T-helper 2 cell treated with Interferon-gamma antibody and Interleukin-4, amounts not matched to agents 5 μg/mL and 100 μg/mL, for 36 hours (primary cell): ENCODE results near the gene ZNF511.
A peak's percentile ranks its signal among the peaks of the same experiment; 100 is the strongest.

Source experiments
- DNase-seq: peaks from one replicate; pipeline ENCODE4 v3.0.0; 2021; ENCODE audit warnings: low spot score
- H3K27ac Mint-ChIP-seq: one replicate; pipeline ENCODE4 v1.8.0; 2021; ENCODE audit warnings: mild to moderate bottlenecking, mixed read lengths
- H3K27me3 Mint-ChIP-seq: one replicate; pipeline ENCODE4 v1.8.0; 2021; ENCODE audit warnings: low read depth, mixed read lengths
- H3K36me3 Mint-ChIP-seq: one replicate; pipeline ENCODE4 v1.8.0; 2021; ENCODE audit warnings: low read depth, mixed read lengths
- H3K4me1 Mint-ChIP-seq: one replicate; pipeline ENCODE4 v1.8.0; 2021; ENCODE audit warnings: low read depth, mixed read lengths
- H3K4me3 Mint-ChIP-seq: one replicate; pipeline ENCODE4 v1.8.0; 2022; ENCODE audit warnings: mild to moderate bottlenecking, moderate library complexity, mixed read lengths
- H3K9me3 Mint-ChIP-seq: one replicate; pipeline ENCODE4 v1.8.0; 2021; ENCODE audit warnings: mixed read lengths

The ZNF511 gene

GRCh38 chr10:133270204-133270603 lies 38.5 kb upstream of the ZNF511 start:
- peaks cover 14% of the 10 kb centered on the region for H3K36me3 Mint-ChIP-seq
- peaks cover 6% of the 10 kb centered on the region for H3K4me1 Mint-ChIP-seq
- H3K9me3 Mint-ChIP-seq, result no peaks in the 10 kb centered on the region
- H3K27ac Mint-ChIP-seq, result no peak overlapping the region
- H3K27me3 Mint-ChIP-seq, result no peaks in the 10 kb centered on the region
- no peak overlapping the region for H3K4me3 Mint-ChIP-seq
- DNase-seq, result no peak

- no peak for DNase-seq
- H3K36me3 Mint-ChIP-seq, result peaks cover 12% of the 10 kb centered on the region
- peaks cover 2% of the 10 kb centered on the region for H3K4me1 Mint-ChIP-seq
- no peak overlapping the region for H3K4me3 Mint-ChIP-seq
- no peaks in the 10 kb centered on the region for H3K27me3 Mint-ChIP-seq
- no peaks in the 10 kb centered on the region for H3K9me3 Mint-ChIP-seq
- H3K27ac Mint-ChIP-seq, result no peak overlapping the region
These were observed 37.9 kb upstream of the ZNF511 start for GRCh38 chr10:133270773-133271297.

- no peaks in the 10 kb centered on the region for H3K27me3 Mint-ChIP-seq
- H3K4me1 Mint-ChIP-seq, result peaks cover 2% of the 10 kb centered on the region
- H3K27ac Mint-ChIP-seq, result no peak overlapping the region
- H3K36me3 Mint-ChIP-seq, result peaks cover 9% of the 10 kb centered on the region
- H3K9me3 Mint-ChIP-seq, result no peaks in the 10 kb centered on the region
- no peak overlapping the region for H3K4me3 Mint-ChIP-seq
- DNase-seq, result no peak
These were observed 37.0 kb upstream of the ZNF511 start for GRCh38 chr10:133271521-133272300.

GRCh38 chr10:133272301-133272963 lies 36.3 kb upstream of the ZNF511 start:
- peaks cover 9% of the 10 kb centered on the region for H3K36me3 Mint-ChIP-seq
- H3K27ac Mint-ChIP-seq, result peak overlapping the region; percentile 45
- peaks cover 2% of the 10 kb centered on the region for H3K4me1 Mint-ChIP-seq
- no peak overlapping the region for H3K4me3 Mint-ChIP-seq
- no peaks in the 10 kb centered on the region for H3K27me3 Mint-ChIP-seq
- no peaks in the 10 kb centered on the region for H3K9me3 Mint-ChIP-seq
- DNase-seq, result no peak

- Mint-ChIP-seq H3K4me3 (no peak overlapping the region), H3K4me1 (peaks cover 7% of the 10 kb centered on the region), H3K27me3 (no peaks in the 10 kb centered on the region), H3K9me3 (no peaks in the 10 kb centered on the region), H3K27ac (no peak overlapping the region), H3K36me3 (peaks cover 9% of the 10 kb centered on the region)
- DNase-seq, result no peak
These were observed 35.7 kb upstream of the ZNF511 start for GRCh38 chr10:133272964-133273420.

- H3K27ac Mint-ChIP-seq, result no peak overlapping the region
- no peak for DNase-seq
- peaks cover 15% of the 10 kb centered on the region for H3K36me3 Mint-ChIP-seq
- H3K4me3 Mint-ChIP-seq, result no peak overlapping the region
- no peaks in the 10 kb centered on the region for H3K9me3 Mint-ChIP-seq
- H3K27me3 Mint-ChIP-seq, result no peaks in the 10 kb centered on the region
- peaks cover 13% of the 10 kb centered on the region for H3K4me1 Mint-ChIP-seq
These were observed 35.1 kb upstream of the ZNF511 start for GRCh38 chr10:133273534-133274143.

- peak overlapping the region; percentile 90 for H3K27ac Mint-ChIP-seq
- H3K9me3 Mint-ChIP-seq, result no peaks in the 10 kb centered on the region
- H3K4me3 Mint-ChIP-seq, result peak overlapping the region; percentile 92
- peak; percentile 81 for DNase-seq
- peaks cover 21% of the 10 kb centered on the region for H3K36me3 Mint-ChIP-seq
- peaks cover 24% of the 10 kb centered on the region for H3K4me1 Mint-ChIP-seq
- no peaks in the 10 kb centered on the region for H3K27me3 Mint-ChIP-seq
These were observed 33.7 kb upstream of the ZNF511 start for GRCh38 chr10:133274751-133275683.

GRCh38 chr10:133275684-133276092 lies 33.0 kb upstream of the ZNF511 start:
- no peaks in the 10 kb centered on the region for H3K9me3 Mint-ChIP-seq
- peak overlapping the region; percentile 92 for H3K4me3 Mint-ChIP-seq
- H3K4me1 Mint-ChIP-seq, result peaks cover 25% of the 10 kb centered on the region
- H3K36me3 Mint-ChIP-seq, result peaks cover 21% of the 10 kb centered on the region
- peak overlapping the region; percentile 90 for H3K27ac Mint-ChIP-seq
- H3K27me3 Mint-ChIP-seq, result no peaks in the 10 kb centered on the region
- peak; percentile 43 for DNase-seq

- peaks cover 21% of the 10 kb centered on the region for H3K36me3 Mint-ChIP-seq
- no peaks in the 10 kb centered on the region for H3K9me3 Mint-ChIP-seq
- H3K4me3 Mint-ChIP-seq, result peak overlapping the region; percentile 92
- H3K4me1 Mint-ChIP-seq, result peaks cover 25% of the 10 kb centered on the region
- H3K27ac Mint-ChIP-seq, result peak overlapping the region; percentile 90
- no peak for DNase-seq
- H3K27me3 Mint-ChIP-seq, result no peaks in the 10 kb centered on the region
These were observed 32.6 kb upstream of the ZNF511 start for GRCh38 chr10:133276100-133276434.

- DNase-seq, result peak; percentile 74
- peak within 1 kb of the TSS; percentile 92 for H3K4me3 Mint-ChIP-seq
- peak within 1 kb of the TSS; percentile 90 for H3K27ac Mint-ChIP-seq
- no peaks in the 10 kb centered on the region for H3K9me3 Mint-ChIP-seq
- H3K36me3 Mint-ChIP-seq, result peaks cover 21% of the 10 kb centered on the region
- no peaks in the 10 kb centered on the region for H3K27me3 Mint-ChIP-seq
- peaks cover 25% of the 10 kb centered on the region for H3K4me1 Mint-ChIP-seq
These were observed 32.1 kb upstream of the ZNF511 start, which contains the start of gene ADAM8 for GRCh38 chr10:133276435-133277201. ADAM8 (minus strand) TSS chr10:133276868; CDS start chr10:133276817, 51 bp downstream.

GRCh38 chr10:133277277-133277992 lies 31.3 kb upstream of the ZNF511 start:
- no peak overlapping the region for H3K27ac Mint-ChIP-seq
- DNase-seq, result no peak
- no peaks in the 10 kb centered on the region for H3K27me3 Mint-ChIP-seq
- H3K36me3 Mint-ChIP-seq, result peaks cover 24% of the 10 kb centered on the region
- peaks cover 25% of the 10 kb centered on the region for H3K4me1 Mint-ChIP-seq
- H3K9me3 Mint-ChIP-seq, result no peaks in the 10 kb centered on the region
- H3K4me3 Mint-ChIP-seq, result peak overlapping the region; percentile 86

GRCh38 chr10:133277993-133278576 lies 30.6 kb upstream of the ZNF511 start:
- Mint-ChIP-seq H3K9me3 (no peaks in the 10 kb centered on the region), H3K27ac (peak overlapping the region; percentile 96), H3K4me3 (peak overlapping the region; percentile 86), H3K36me3 (peaks cover 26% of the 10 kb centered on the region), H3K4me1 (peaks cover 25% of the 10 kb centered on the region), H3K27me3 (no peaks in the 10 kb centered on the region)
- no peak for DNase-seq
